Heart left ventricle (tissue), 16 donors: ENCODE results near the gene FRS2. TPM values are rescaled to one million over a fixed set of nuclear protein-coding genes. Genes with fewer than 3 reads are reported as not detected.

Source experiments
- ATAC-seq, 4 donors: fragments of 200-7000 bp; cut with Tn5 transposase; one replicate each; pipeline ENCODE4 v1.9.1; 2020 to 2022; ENCODE audit warnings: moderate library complexity in 4 of 4, mild to moderate bottlenecking in 3 of 4, moderate number of reproducible peaks in 1 of 4
- DNase-seq, 5 donors: peaks; one replicate each; pipeline ENCODE4 v3.0.0-alpha.2; 2020
- H3K27ac ChIP-seq, 12 donors: fragments of 200-600 bp; sonication (generic) in 4 of 12; one replicate each; pipeline versions ENCODE4 v1.5.0 to v1.8.0; 2016 to 2022; ENCODE audit warnings: mild to moderate bottlenecking in 2 of 12
- H3K27me3 ChIP-seq, 9 donors: fragments of 200-600 bp; sonication (generic) in 2 of 9; one replicate each; pipeline versions ENCODE4 v1.5.1 to v1.8.0; 2016 to 2022; ENCODE audit warnings: mild to moderate bottlenecking in 3 of 9
- H3K36me3 ChIP-seq, 9 donors: fragments of 200-600 bp; sonication (generic) in 2 of 9; one replicate each; pipeline versions ENCODE4 v1.5.0 to v1.8.0; 2018 to 2022; ENCODE audit warnings: mild to moderate bottlenecking in 2 of 9
- H3K4me1 ChIP-seq, 12 donors: fragments of 200-600 bp; sonication (generic) in 4 of 12; one replicate each; pipeline versions ENCODE4 v1.5.0 to v1.8.0; 2016 to 2022; ENCODE audit warnings: mild to moderate bottlenecking in 3 of 12
- H3K4me3 ChIP-seq, 12 donors: fragments of 200-600 bp; sonication (generic) in 4 of 12; one replicate each; pipeline versions ENCODE4 v1.5.0 to v1.8.0; 2017 to 2022; ENCODE audit warnings: mild to moderate bottlenecking in 9 of 12, moderate library complexity in 4 of 12
- H3K9me3 ChIP-seq, 12 donors: fragments of 200-600 bp; sonication (generic) in 4 of 12; one replicate each; pipeline versions ENCODE4 v1.5.0 to v1.8.0; 2016 to 2022; ENCODE audit warnings: mild to moderate bottlenecking in 1 of 12
- CTCF ChIP-seq, 12 donors: fragments of 200-600 bp; sonication (generic) in 4 of 12; IDR thresholded peaks; one replicate each; pipeline versions ENCODE4 v1.5.0 to v1.8.0; 2018 to 2022; ENCODE audit warnings: antibody characterized with exemption in 12 of 12, mild to moderate bottlenecking in 5 of 12
- POLR2A ChIP-seq, 2 donors: fragments of 450-650 bp; IDR thresholded peaks; one replicate each; pipeline ENCODE4 v1.6.1; 2017; ENCODE audit warnings: antibody characterized with exemption in 2 of 2, mild to moderate bottlenecking in 2 of 2, moderate library complexity in 2 of 2
- WGBS, 4 donors: extraction: QIAGEN DNeasy Blood & Tissue Kit in 2 of 4; methylation state at CpG; one replicate each; pipeline versions ENCODE4 v1.1.5 to v1.1.7; 2013 to 2018; 5-methylcytosine and 5-hydroxymethylcytosine counted together
- intact Hi-C, 10 donors: fragments of 100-400 bp; cut with DNase I; formaldehyde crosslinking; loops; one replicate each; pipeline versions ENCODE4 v1.11.1 to v1.14.2; 2022
- polyA plus RNA-seq, 2 donors: library from polyadenylated mRNA; stranded (reverse); fragments of 200-250 nt; gene quantifications; one replicate each; pipeline ENCODE4 v1.2.3, GENCODE V29; 2013
- total RNA-seq, 9 donors: library from RNA; depleted of rRNA in 2 of 9; stranded (reverse); fragments of >200 nt in 2 of 9; fragmentation: NEBNext Ultra II Directional in 3 of 9; extraction: Animal tissue kit (Norgen Biotek cat#: 25700) in 3 of 9; gene quantifications; one replicate each; pipeline versions ENCODE4 v1.1.0 to v1.2.4, GENCODE V29; 2016 to 2023
- donor health status: ischemic (EF 13 %, LVEDD 7.1; RV severe dilation, severe dysfunction).
- donor health status: healthy with polysubstance abuse.
- donor health status: DM: no; HTN: yes; CAD: no.
- donor health status: DM: no; HTN: no; CAD: no.
- donor health status: ischemic (EF 25% LVEDD 6.9; RV normal size, moderate dysfunction).
- donor health status: ischemic (EF 25% LVEDD 5.7; RV mildly dilated, moderate dysfunction).
- donor health status: healthy.
- donor health status: DM: yes; HTN: yes; CAD: no.
- donor health status: ischemic (EF 35%, LVEDD 5.7; RV mildly dilated, moderate dysfunction).
- donor health status: nonischemic (EF 11% LVEDD 7.7; RV severe dilation, severe dysfunction).
- donor health status: DM: yes; HTN: yes; CAD: no.
- donor health status: PGD.
- donor health status: ischemic (EF 29% LVEDD 5.4; RV normal size, mild dysfunction).
- donor health status: nonischemic (EF 23%, LVEDD 6.1; RV moderate dilation, normal function).

Gene FRS2
- total and polyA plus RNA-seq, 11 donors, result 2.6 to 33.9 (median 20.3) TPM

- TF ChIP-seq POLR2A (IDR thresholded peaks at IDR 0.05) (no peak), CTCF (IDR thresholded peaks at IDR 0.05) (no peak)
- intact Hi-C loops, result loop anchor here in 1 of 10 donors (5.0 kb wide), 1 partner anchor 38 kb away; the partner anchor contains the start of gene FRS2
- 37 to 45% (median 41%) methylated on average over 5 of the region's 5 CpGs for WGBS, 4 donors
- no peaks in the 10 kb centered on the region for H3K9me3 ChIP-seq
- DNase-seq (no peak), ATAC-seq (no peak)
- H3K4me3 ChIP-seq, result no peak overlapping the region
- H3K27me3 ChIP-seq, result no peaks in the 10 kb centered on the region
- peaks cover 0 to 96% (median 56%) of the 10 kb centered on the region in 12 donors for H3K4me1 ChIP-seq
- H3K27ac ChIP-seq, result peak overlapping the region in 2 of 12 donors; percentile 5 to 33
- no peaks in the 10 kb centered on the region for H3K36me3 ChIP-seq
Observed at GRCh38 chr12:69509904-69510827, 40.0 kb downstream of the FRS2 start.

GRCh38 chr12:69511016-69511415, 40.8 kb downstream of the FRS2 start:
- H3K4me3 ChIP-seq, result no peak overlapping the region
- H3K9me3 ChIP-seq, result no peaks in the 10 kb centered on the region
- H3K4me1 ChIP-seq, result peaks cover 0 to 93% (median 53%) of the 10 kb centered on the region in 12 donors
- no peak overlapping the region for H3K27ac ChIP-seq
- no peaks in the 10 kb centered on the region for H3K27me3 ChIP-seq
- no peak for DNase-seq
- 72 to 79% (median 76%) methylated on average over 1 of the region's 1 CpG for WGBS, 4 donors
- TF ChIP-seq CTCF (IDR thresholded peaks at IDR 0.05), result no peak
- no peak for TF ChIP-seq POLR2A (IDR thresholded peaks at IDR 0.05)
- H3K36me3 ChIP-seq, result no peaks in the 10 kb centered on the region
- intact Hi-C loops, result no loop called here
- no peak for ATAC-seq

GRCh38 chr12:69511469-69512267, 41.5 kb downstream of the FRS2 start:
- WGBS, 4 donors, result 76 to 81% (median 77%) methylated on average over 6 of the region's 6 CpGs
- H3K27ac ChIP-seq, result no peak overlapping the region
- no peak overlapping the region for H3K4me3 ChIP-seq
- H3K9me3 ChIP-seq, result no peaks in the 10 kb centered on the region
- H3K4me1 ChIP-seq, result peaks cover 0 to 86% (median 47%) of the 10 kb centered on the region in 12 donors
- TF ChIP-seq CTCF (IDR thresholded peaks at IDR 0.05) (no peak), POLR2A (IDR thresholded peaks at IDR 0.05) (no peak)
- no peaks in the 10 kb centered on the region for H3K36me3 ChIP-seq
- intact Hi-C loops, result no loop called here
- peak; percentile 47 to 63 (median 58) for ATAC-seq
- DNase-seq, result no peak
- no peaks in the 10 kb centered on the region for H3K27me3 ChIP-seq

DNA sequence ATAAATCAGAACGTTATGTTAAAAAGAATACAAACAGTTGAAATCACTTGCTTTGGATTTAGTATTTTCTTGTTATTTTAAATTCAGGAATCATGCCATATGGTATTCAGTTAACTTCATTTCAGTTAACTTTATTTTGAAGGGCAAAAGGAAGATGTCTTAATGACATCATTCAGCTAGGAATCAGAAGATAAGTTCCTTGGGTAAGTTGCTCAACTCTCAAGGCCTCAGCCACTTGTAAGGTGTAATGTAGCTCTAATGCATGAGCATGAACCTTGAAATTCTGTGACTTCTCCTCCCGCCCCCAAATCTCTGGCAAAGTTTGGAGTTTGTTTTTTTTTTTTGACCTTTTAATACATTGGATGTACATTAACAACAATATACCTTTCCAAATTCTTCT, 42.6 kb downstream of the FRS2 start:
- H3K9me3 ChIP-seq, result no peaks in the 10 kb centered on the region
- no peak overlapping the region for H3K4me3 ChIP-seq
- WGBS, 4 donors, result 74 to 87% (median 80%) methylated on average over 2 of the region's 2 CpGs
- H3K27me3 ChIP-seq, result no peaks in the 10 kb centered on the region
- ATAC-seq, result no peak
- DNase-seq, result no peak
- intact Hi-C loops, result no loop called here
- no peak overlapping the region for H3K27ac ChIP-seq
- TF ChIP-seq POLR2A (IDR thresholded peaks at IDR 0.05) (no peak), CTCF (IDR thresholded peaks at IDR 0.05) (no peak)
- peaks cover 0 to 88% (median 45%) of the 10 kb centered on the region in 12 donors for H3K4me1 ChIP-seq
- no peaks in the 10 kb centered on the region for H3K36me3 ChIP-seq
